ENCODE measurements around the gene FAM3D.

FAM3D gene

DNA sequence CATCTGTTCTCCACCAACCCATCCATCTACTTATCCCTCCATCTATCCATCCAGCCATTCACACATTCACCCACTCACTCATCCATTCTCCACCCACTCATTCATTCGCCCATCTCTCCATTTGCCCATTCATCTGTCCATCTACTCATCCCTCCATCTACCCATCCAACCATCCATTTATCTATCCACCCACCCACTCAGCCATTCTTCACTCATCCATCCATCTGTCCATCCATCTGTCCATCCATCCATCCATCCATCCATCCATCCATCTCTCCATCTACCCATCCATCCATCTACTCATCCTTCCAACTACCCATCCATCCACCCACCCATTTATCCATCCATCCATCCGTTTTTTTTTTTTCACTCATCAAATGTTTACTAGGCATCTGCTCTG is 13.9 kb downstream of the FAM3D start:
- no peak for DNase-seq

DNA sequence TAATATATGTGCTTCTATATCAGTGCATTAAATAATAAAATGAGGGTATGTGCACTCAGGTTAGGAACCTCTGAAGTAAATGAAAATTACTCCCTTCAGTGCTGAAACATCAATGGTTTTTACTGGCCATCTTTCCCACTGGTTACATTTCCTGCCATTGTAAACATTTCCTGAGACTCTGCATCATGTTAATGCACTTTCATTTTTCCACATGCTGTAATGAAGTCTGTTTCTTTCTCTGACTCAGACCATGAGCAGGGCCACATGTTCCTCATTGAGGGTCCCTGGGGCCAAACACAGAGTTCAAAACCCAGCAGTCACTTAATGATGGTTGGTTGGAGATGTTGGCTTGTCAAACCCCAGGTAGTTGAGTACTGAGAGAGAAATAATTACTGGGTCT is 15.3 kb downstream of the FAM3D start:
- DNase-seq = no peak

DNA sequence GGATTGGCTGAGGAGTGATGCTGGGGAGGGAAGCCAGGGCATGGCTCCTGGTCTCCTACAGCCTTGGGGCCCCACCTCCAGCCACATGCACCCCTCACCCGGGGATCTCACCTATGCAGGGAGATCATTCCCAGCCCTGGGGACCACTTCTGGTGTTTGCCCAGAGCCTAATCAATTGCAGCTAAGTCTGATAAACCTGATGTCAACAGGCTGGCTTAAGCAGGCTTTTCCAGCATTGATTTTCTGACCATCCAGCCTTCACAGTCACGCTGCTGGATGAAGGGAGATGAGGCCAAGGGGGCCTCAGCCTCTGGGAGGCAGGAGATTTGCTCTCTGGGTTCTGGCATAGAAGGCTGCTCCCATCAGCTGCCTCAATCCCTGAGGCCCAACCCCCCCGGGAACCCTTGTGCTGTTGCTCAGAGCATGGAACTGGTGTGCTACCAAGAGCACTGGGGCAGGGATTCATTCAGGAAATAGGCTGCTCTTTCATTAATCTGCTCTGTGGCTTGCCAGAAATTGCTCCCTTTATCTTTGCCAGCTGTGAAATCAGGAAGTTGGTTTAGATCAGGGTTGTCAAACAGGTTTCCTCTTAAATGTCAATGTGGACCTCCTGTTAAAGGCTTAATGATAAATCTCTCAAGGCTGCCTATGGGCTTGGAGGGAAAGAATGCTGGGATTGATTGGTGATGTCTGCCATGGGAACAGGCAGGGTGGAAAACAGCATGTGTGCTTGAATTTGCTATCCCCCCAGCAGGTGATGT is 19.0 kb downstream of the FAM3D start:
- no peak for DNase-seq

DNA sequence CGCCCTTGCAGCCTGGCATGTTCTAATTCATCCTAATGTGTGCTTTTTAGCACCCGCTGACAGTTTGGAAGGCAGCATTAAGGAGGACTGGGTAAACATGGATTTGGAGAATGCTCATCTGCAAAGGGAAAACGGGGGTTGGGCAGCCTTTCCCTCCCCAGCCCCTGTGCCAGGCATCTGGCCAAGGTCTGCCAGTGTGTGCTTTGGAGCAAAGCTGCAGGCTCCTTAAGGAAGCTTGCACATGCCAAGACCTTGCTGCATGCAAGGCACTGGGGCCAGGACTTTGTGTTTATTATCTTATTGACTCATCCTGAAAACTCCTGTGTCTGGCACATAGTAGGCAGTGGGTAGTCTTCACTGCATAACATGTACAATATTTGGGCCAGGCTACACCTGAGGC is 20.1 kb downstream of the FAM3D start:
- no peak for DNase-seq

DNA sequence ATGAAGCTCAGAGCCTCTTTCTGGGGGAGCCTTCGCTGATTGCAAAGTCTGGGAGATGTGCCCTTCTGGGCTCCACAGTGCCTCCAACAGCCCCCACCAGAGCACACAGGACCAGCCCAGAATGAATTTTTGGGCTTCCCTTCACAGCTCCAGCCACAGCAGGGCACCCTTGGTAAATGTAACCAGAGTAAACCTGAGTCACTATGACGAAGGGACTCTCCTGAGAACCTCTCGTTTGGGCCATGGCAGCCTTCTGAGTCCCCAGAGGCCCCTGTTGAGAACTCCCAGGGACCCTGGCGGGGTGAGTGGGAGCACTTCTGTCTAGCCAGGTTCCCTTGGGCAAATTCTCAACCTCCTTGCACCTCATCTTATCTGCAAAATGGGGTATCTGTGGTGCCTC is 20.8 kb downstream of the FAM3D start:
- DNase-seq = no peak

DNA sequence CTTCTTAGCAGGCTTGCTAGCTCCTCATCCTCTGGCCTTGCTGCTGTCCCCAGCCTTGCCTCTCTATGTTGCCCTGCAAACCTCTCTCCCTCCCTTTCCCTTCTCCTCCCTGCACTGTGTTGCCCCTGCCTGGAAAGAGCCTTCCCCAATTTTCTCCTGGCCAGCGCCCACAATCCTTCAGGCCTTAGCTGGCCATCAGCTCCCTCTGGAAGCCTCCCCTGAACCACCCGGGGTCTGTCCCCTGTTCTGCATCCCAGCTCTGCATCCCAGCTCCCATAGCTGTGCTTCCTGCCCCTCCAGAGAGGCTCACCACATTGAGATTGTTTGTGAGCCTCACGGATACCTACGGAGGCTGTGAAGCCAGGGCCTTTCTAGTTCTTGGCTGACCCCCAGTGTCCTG is 23.7 kb downstream of the FAM3D start:
- no peak for DNase-seq

DNA sequence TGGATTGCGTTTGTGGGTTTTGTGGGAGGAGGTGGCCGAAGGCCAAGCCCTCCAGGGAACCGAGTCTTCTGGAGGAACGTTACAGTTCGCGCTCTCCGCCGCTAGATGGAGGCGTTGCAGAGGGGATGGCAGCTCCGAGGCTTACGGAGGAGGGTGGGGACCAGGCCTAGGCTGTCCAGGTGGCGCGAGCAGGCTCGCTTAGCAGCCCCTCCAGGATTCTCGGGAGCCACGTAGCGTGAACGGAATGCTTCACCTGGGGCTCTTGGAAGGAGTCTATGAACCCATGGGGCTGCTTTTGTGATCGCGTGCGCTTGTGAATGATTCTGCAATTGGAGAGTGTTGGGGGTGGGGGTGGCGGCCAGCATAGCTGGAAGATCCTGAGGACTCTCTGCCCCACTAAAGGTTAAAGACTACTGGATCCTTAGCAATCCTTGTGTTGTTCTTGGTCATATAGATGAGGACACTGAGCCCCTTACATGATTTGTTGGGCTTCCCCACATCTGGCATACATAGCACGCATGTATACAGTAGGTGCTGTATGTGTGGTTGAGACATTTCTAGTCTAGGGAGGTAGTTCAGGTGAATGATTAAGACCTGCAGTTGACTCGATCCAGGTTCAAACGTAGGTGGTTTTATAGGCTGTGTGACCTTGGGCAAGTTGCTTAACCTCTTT is 25.7 kb downstream of the FAM3D start:
- no peak for DNase-seq

DNA sequence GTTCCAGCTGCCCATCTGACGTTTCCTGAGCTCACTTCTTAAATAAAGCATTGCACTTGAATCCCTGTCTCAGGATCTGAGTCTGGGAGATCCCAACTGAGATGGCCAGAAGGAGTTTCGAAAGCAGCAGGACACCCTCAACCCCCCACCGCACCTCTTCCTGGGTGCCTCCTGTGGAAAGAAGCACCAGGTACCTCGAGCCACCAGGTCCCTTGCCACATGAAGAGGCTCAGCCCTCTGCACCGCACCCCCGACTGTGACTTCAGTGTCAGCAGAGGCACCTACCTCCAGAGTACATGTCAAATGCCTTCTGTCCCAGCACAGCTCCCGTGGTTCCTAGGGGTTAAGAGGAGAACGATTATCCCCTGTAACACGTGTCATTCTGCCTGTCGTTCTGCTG is 26.7 kb downstream of the FAM3D start:
- DNase-seq = no peak

DNA sequence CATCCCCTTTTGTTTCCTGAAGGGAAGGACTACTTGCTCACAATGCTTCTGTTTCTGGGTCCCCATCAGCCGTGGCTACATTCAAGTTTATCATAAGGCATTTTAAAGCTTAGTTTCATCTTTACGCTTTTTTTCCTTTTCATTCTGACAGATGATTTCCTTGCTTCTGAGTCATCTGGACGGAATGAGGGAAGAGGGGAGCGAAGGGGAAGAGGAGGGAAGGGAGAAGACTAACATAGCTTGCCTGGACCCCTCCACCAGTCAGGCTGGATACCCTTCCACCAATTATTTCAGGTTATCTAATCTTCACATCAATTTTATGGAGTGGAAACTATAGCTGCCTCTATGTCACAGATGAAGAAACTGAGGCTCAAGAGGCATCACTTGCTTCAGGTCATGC is 27.6 kb downstream of the FAM3D start:
- DNase-seq = no peak

DNA sequence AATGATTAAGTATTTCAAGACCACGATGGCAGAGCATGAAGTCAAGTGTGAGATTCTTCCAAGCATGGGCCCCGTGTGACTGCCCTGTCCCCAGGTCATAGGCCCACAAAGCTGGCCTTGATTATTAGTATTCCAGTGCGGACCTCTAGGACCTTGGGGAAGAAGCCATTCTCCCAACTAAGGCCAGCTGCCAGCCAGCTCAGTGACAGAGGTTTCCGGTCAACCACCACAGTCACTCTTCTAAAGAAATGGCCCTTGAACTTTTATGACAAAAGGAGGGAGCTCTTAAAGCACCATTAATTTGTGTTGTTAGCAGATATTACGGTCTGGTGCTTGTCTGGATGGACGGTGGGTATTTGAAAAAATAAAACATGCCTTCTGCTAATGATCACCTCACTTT is 28.0 kb downstream of the FAM3D start:
- DNase-seq = no peak

DNA sequence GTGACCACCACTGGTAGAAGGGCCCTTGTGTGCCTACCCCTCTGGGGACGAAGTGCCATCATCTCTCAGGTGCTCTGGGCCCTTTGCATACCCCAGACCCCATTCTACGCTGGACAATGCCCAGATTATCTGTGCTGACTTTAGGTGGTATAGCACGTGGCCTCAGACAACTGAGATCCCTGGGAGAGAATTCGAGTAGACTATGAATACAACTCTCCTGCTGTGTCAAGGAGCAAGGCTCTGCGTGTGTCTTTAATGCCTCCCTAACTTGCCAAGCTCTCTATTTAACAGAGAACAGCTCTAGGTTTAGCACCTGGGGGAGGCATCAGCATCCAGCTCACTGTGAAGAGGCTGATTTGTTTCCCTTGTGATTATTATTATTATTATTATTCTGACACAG is 29.1 kb downstream of the FAM3D start:
- no peak for DNase-seq

DNA sequence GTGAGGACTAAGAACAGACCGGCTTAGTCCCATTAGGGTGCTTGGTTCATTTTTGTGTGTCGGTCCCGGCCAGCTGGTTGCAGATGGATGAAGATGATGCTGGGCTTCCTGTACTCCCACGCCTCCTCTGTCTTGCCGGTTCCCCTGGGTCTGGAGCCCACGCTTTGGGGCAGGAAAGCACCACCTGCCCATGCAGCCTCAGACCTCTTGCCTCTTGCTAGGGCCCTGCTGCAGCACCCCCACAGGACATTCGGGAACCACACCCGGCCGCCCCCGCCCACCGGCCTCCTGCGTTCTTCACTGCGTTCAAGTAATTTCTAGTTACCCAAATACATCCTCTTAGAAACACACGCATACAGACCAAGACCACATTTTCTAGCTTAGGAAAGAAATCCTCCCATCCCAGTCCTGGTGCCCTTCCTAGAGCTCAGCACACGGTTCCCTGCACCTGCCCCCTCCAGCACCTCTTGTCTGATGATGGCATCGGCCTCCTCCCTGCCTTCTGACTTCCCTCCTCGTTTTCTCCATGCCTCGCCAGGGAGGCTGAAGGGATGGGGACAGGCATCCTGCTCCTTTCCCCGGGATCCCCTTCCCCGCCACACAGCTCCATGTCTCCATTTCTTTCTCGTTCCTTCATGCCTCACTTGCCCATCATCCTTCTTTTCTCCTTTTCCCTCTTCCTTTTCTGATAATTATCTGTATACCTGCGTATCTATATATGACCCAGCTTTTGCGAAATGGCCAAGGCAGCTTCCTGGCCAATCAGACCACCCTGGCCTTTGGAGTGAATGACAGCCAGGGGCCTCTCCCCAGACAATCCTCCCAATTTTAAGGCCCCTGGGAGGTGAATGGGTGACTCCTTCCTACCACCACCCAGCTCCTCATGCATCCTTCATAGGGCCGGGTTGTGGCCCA is 30.9 kb downstream of the FAM3D start:
- DNase-seq = no peak

DNA sequence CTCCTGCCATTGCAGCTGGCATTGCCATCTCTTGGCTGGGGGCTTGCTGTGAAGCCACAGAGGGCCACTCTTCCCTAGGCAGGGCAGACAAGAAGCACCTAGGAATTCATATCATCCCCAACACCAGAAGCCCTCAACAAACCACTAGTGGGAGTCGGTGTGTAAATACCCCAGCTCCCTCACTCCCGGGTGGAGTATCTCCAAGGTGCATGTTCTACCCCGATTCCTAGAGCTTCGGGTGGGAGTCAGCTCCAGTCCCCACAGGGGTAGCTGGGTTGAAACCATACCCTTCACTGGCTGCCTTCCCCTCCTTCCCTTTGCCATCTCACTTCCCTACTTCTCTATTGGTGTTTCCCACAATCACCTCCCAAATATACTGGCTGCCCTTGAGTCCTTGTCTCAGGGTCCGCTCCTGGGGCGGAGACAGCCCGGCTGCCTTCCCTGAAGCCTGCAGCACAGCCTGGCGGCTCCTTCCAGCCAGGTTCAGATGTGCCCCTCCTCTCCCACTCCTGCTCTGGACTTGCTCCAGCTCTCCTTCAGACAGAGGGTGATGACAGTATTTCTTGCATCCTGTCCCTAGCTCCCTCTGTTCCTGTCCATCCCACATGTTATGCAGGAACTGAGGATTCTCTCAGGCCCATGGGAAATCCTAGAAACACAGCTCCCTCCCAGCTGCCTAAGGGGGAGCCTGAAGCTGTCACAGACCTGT is 33.3 kb downstream of the FAM3D start:
- no peak for DNase-seq

DNA sequence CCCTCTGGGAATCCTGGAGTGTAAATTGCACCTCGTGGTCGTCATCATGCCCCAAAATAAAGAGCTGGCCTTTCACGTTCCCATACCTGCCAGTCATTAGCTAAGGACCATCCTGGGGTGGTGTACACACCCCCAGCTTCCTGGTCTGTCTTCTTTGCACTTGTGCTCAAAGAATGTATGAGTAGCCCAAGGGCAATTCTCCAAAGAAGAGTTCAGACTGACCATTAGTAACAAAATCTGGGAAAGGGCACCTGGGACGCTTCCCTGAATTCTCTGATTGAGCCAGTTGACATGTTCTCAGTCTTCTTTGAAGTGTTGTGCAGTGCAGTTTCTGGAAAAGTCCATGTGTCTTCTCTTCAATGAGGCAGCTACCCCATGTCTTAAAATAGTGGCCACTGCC is 34.8 kb downstream of the FAM3D start:
- no peak for DNase-seq

DNA sequence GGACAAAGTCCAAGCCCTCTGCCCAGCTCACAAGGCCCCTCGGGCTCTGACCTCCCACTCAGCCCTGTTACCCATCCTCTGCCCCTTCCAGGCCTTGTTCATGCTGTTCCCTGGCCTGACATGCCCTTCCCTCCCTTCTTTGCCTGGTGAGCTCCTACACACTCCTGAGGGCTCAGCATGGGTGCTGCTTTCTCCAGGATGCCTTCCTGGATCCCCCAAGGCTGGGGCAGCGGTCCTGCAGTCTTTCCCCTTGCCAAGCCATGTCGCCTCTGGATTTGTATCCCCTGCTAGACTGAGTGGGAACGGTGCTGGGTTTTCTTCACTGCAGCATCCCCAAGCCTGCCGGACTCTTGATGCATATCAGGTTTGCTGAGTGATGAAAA is 35.9 kb downstream of the FAM3D start:
- no peak for DNase-seq

DNA sequence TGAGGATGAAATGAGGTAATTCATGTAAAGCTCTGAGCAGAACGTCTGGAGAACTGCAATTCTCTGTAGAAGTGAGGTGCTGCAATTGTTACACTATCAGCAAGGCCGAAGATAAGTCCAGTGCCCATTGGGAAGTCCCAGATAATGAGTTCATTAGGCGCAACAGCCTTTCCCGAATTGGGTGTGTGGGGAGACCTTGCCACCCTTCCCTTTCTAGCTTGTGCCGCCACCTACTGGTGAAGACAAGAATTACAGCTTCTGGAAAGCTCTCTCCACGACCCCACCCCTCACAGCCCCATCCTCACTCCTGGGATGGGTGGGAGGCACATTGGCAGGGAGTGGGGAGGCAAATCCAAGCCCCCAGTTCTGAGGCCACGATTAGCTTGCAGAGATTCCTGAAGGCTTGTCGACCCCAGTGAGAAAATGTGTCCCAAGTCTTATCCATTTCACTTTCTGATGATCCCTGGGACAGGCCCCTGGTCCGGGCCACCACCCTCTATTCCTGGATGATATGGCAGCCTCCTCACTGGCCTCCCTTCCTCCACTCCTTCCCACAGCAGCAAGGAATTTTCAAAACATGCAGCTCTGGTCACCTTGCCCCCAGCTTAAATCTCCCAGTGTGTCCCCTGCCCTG is 36.4 kb downstream of the FAM3D start:
- DNase-seq = no peak

DNA sequence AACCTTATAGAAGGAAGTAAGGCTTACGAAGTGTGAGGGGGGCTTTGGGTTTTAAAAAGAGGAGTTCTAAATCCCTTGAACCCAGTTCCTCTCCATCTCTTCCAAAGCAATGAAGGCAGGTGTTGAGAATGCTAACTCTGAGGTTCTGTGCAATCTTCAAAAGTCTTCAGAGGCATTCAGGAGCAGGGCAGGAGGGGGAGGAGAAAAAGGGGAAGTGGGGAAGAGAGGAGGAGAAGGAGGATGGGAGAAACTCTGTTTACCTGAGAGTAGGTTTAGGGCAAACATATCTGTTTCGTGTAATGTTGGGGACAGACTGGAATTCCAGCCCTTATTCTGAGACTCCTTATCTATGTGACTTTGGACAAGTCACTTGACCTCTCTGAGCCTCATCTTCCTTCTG is 36.9 kb downstream of the FAM3D start:
- DNase-seq = no peak

DNA sequence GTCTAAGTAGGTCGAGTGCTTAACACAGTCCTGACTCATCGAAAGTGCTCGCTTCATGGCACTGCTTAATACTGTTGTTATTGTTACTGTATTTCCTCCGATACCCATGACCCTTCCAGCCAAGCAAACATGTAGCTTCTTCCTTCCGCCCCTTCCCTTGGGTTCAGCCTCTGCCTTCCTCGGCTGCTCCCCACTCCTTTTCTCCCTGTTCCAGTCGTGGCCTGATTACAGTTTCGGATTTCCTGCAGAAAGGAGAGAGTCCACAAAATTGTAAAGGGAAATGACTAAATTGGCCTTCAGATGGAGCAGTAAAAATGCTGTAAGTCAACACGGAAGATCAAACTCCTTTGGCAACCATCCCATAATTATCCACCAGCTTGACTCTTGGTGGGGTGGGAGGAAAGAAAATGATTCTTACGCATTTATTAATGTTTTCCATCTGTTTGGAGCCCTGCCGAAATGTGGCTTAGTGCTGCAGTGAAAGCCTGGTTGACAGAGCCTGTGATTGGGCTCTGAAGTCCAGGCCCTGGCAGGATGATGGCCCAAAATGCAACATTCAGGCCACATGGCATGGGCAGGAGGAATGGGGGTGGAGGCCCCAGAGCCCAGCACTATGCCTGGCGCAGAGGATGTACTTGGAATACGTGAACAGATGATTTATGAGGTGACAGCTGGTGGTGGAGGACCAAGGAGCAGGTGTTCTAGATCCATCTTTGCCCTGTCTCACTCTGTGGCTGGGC is 37.6 kb downstream of the FAM3D start:
- no peak for DNase-seq

DNA sequence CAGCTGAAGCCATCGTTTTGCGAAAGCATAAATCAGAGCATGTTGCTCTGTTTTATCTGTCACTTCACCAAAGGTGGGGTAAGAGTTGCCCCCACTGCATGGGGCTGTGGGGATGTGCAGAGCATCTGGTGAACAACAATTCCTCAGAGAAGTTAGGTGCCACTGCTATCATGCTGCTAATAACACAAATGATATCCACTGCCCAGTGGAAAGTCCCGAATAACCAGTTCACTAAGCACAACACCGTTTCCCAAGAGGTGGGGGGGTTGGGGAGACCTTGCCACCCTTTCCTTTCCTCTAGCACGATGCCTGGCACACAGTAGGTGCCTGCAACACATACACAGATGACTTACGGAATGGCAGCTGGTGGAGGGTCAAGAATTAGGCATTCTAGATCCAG is 38.6 kb downstream of the FAM3D start:
- DNase-seq = no peak

DNA sequence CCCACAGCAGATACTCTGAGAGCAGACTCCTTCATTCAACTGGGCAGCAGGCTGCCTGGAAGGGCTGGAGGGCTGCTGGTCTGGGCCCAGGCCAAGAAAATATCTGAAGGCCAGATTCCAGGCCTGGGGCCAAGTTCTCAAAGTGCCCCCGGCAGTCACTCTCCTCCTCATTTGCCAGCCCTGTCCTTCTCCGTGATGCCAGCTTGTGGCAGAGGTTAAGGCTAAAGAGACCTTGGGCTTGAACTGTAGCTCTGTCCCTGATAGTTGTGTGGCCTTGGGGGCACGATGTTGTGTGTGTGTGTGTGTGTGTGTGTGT is 39.0 kb downstream of the FAM3D start:
- no peak for DNase-seq

DNA sequence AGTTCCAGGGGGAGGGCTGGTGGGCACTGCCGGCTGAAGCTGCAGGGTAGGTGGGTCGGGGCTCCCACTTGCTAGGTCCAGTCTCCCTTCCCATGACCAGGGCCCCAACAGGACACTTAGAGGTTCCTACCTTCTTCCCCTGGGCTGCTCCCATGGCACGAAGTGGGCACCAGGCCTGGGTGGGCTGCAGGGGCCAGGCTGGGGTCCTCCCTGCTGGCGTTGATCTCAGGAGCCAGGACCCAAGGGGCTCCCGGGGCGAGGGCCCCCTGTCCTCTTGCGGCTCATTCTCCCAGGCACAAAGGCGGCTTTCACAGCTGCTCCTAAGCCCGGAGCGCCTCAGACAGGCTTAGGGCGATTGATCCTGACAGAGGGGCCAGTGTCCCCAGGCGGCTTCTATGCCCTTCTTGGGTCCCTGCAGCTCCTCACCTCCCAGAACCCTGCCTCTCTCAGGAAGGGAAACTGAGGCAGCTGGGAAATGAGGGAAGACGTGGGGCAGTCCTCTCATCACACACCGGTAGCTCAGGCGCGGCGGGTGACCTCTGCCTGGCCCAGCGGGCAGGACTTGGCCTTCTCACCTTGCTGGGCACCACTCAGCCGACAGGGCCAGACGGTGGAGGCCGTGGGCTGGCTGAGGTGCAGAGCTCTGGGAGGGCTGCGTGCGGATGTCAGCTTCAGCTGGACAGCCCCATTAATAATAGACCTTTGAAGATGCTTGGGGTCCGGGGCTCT is 39.6 kb downstream of the FAM3D start:
- no peak for DNase-seq

Data from NCI-H1436 treated with DMSO at 0.1 percent for 48 hours (cell line).